Measurements from ENCODE around the gene BCO1.

The BCO1 gene

GRCh38 chr16:81327447-81328196 is 89.1 kb downstream of the BCO1 start:
- DNase-seq (ENCODE audit: insufficient read length) (no peak), FAIRE-seq (no peak)
- TF ChIP-seq POLR2A (IDR thresholded peaks at IDR 0.05; ENCODE audit: low read depth, low read length) (no peak), POLR2AphosphoS5 (IDR thresholded peaks at IDR 0.05; ENCODE audit: low read depth, low read length) (no peak), TAF1 (IDR thresholded peaks at IDR 0.05; ENCODE audit: borderline replicate concordance, low read depth, low read length) (no peak)

- FAIRE-seq (no peak), DNase-seq (ENCODE audit: insufficient read length) (no peak)
- TF ChIP-seq POLR2AphosphoS5 (IDR thresholded peaks at IDR 0.05; ENCODE audit: low read depth, low read length) (no peak), TAF1 (IDR thresholded peaks at IDR 0.05; ENCODE audit: borderline replicate concordance, low read depth, low read length) (no peak), POLR2A (IDR thresholded peaks at IDR 0.05; ENCODE audit: low read depth, low read length) (no peak)
Observed at GRCh38 chr16:81329947-81330346, 91.5 kb downstream of the BCO1 start.

DNA sequence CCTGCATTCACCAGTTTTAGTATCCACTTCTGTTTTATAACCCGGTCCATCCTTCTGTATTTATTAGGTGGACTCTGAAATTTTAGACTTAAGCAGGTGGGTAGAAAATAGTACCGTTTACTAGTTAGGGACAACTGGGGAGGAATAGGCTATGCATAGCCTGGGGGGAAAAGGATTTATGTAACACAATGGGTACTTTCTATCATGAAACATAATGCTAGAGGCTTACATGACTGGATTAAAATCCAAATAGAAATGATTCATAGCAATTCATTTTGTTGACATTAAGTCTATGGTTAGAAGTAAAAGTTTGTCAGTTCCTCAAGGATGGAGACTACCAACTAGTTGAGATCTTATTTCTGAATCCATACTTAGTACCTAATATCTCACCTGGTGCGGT is 94.9 kb downstream of the BCO1 start:
- DNase-seq (ENCODE audit: insufficient read length), result no peak
- no peak for TF ChIP-seq TAF1 (IDR thresholded peaks at IDR 0.05; ENCODE audit: borderline replicate concordance, low read depth, low read length)
- TF ChIP-seq POLR2A (IDR thresholded peaks at IDR 0.05; ENCODE audit: low read depth, low read length), result no peak
- TF ChIP-seq POLR2AphosphoS5 (IDR thresholded peaks at IDR 0.05; ENCODE audit: low read depth, low read length), result no peak
- no peak for FAIRE-seq

- DNase-seq (ENCODE audit: insufficient read length) (no peak), FAIRE-seq (no peak)
- TF ChIP-seq TAF1 (IDR thresholded peaks at IDR 0.05; ENCODE audit: borderline replicate concordance, low read depth, low read length) (no peak), POLR2AphosphoS5 (IDR thresholded peaks at IDR 0.05; ENCODE audit: low read depth, low read length) (no peak), POLR2A (IDR thresholded peaks at IDR 0.05; ENCODE audit: low read depth, low read length) (no peak)
Observed at GRCh38 chr16:81335669-81336068, 97.2 kb downstream of the BCO1 start.

- FAIRE-seq (no peak), DNase-seq (ENCODE audit: insufficient read length) (no peak)
- no peak for TF ChIP-seq POLR2A (IDR thresholded peaks at IDR 0.05; ENCODE audit: low read depth, low read length)
- TF ChIP-seq POLR2AphosphoS5 (IDR thresholded peaks at IDR 0.05; ENCODE audit: low read depth, low read length), result no peak
- no peak for TF ChIP-seq TAF1 (IDR thresholded peaks at IDR 0.05; ENCODE audit: borderline replicate concordance, low read depth, low read length)
Observed at GRCh38 chr16:81337097-81337496, 98.6 kb downstream of the BCO1 start.

Data from GM12892 (cell line).